Kasumi-1 (cell line): Measurements from ENCODE around the gene CCDC57.

ENCODE experiments used
- DNase-seq, 2 experiments: peaks; one replicate each; lab custom pipeline; 2025; lab: John Stamatoyannopoulos, UW

Gene CCDC57

GRCh38 chr17:82235775-82236141 is 23.1 kb upstream of the CCDC57 start:
- DNase-seq: peak in 1 of 2 experiments; percentile 32

GRCh38 chr17:82235056-82235774 is 22.6 kb upstream of the CCDC57 start:
- no peak for DNase-seq

DNA sequence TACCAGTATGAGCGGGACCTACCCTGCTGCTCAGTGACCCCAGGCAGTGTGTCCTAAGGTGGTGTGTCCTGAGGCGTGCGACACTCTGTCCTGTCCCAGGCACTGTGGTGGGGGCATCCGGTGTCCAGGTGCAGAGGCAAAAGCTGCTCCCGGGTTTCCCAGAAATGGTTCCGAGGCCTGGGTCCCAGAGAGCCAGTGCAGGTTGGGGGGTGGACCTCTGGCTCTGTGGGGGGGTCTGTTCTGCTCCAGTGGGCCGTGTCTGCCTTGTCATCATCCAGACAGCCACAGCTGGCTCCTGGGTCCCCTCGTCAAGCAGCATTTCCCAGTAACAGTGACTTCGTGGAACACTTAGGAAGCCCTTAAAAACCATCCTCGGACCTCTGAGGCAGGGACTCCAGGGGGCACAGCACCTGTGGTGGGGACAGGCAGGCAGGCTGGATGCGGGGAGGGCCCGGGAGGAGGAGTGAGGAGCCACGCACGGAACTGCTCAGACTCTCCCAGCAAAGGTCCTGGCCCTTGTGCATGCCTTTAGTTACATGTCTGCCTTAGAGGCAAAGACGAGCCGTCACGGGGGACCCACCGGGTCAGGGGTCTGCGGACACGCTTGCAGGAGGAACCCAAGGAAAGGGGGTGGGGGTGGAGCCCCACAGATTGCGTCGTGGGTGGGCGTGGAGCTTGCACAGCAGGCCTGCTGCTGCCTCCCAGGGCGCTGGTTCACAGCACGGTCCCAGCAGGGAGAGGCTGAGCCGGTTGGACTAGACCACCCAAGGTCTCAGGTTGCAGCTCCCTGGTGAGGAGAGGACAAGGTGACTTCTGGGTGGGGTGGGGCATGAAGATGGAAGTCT is 21.8 kb upstream of the CCDC57 start:
- no peak for DNase-seq

- DNase-seq: no peak
Measured at GRCh38 chr17:82232876-82233785, 20.5 kb upstream of the CCDC57 start.

GRCh38 chr17:82232322-82232820 is 19.7 kb upstream of the CCDC57 start:
- DNase-seq: no peak

GRCh38 chr17:82231562-82232321 is 19.1 kb upstream of the CCDC57 start:
- peak; percentile 93 to 95 for DNase-seq

- DNase-seq: peak in 1 of 2 experiments; percentile 57
Measured at GRCh38 chr17:82231312-82231561, 18.6 kb upstream of the CCDC57 start.

DNA sequence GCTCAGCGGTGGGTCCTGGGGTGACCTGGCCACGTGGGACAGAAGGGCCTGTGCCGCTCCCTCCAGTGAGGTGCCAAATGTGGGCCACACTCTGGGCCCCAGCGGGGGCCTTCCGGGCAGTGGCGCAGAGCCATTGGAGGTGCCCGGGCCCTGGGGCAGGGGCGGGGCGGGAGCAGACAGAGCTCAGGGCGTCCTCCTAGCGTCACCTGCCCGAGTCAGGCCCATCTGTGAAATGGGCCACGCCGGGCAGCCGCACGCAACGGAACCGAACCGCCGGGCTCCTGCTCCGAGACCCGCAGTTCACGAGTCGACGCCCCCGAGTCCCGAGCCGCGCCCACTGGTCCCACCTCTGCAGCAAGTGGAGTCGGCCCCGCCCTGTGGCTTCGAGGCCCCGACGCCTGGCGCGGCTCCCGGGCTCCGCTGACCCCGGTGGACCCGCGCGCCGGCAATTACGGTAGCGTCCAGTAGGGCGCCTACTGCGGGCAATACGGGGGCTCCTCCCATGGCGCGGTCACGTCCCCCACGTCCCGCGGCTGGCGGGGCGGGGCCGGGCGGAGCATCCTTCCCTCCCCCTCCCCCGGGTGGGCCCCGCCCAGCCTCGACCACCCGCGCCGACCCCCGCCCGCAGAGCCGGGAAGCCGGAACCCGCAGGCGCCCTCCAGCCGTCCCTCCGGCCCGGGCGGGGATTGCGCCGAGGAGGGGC is 18.1 kb upstream of the CCDC57 start:
- DNase-seq: peak; percentile 57 to 62

DNA sequence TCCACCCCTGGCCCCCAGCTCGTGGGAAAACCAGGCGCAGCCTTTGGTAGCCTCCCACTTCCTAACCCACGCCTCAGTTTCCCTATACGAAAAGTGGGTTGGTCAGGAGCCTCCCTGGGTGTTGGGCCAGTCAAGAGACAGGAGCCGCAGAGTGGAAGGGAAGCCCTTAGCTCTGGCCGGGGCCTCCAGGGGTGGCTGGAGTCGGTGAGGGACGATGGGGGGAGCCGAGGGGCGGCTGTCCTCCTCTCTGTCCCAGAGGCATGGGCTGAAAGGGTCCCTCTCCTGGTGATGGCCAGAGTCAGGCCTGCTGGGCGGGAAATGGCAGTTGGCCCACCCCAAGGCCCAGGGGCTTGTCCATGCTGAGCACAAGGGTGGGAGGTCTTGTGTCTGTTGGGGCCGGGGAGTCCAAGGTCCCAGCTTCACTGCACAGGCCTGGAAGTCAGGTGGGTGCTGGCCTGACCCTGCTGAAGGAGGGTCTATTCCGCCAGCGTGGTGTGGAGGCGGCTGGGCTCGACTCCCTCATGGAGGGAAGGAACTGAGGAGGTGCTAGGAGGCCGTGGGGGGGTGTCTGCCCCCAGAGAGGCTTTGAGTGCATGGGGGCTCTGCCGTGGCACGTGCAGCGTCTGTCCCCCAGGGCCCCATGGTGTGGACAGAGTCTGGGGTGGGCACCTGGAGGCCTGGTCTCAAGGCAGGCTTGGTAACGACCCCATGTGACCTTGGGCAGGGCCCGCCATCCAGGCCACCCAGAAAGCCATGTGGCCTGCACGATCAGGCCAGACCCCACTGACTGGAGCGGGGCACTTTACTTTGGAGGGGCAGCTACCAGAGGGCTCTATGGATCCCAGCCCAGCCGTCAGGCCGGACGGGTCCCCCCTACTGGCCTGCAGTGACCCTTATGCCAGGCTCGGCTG is 17.3 kb upstream of the CCDC57 start:
- DNase-seq: no peak

GRCh38 chr17:82228842-82229697 is 16.4 kb upstream of the CCDC57 start, which contains the start of gene SLC16A3:
SLC16A3 (plus strand) TSS chr17:82229042; CDS start chr17:82236009, 6,967 bp downstream.
- peak in 1 of 2 experiments; percentile 44 for DNase-seq

DNA sequence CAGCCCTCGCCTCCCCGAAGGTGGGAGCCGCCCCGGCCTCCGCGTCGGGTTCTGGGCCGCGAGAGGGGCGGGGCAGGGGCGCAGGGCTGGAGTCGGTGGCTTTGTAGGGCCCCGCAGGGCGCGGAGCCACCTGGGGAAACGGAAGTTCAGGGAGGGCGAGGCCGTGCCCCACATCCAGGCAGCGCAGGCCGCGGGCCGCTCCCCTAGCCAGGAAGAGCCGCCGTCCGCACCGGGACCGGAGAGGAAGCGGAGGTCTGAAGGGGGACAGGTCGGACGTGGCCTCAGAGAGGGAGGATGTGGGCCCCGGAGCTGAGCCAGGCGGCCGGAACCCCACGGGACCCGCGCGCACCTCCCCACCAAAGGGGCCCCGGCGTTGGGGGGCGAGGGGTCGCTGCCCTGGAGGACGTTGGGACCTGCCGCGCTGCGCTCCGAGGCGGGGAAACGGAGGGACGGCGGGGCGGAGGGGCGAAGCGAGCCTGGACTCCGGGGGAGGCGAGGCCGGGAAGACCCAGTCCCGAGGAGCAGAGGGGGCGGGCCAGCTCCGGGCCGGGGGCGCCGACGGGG is 15.7 kb upstream of the CCDC57 start:
- DNase-seq: peak; percentile 37 to 41

DNA sequence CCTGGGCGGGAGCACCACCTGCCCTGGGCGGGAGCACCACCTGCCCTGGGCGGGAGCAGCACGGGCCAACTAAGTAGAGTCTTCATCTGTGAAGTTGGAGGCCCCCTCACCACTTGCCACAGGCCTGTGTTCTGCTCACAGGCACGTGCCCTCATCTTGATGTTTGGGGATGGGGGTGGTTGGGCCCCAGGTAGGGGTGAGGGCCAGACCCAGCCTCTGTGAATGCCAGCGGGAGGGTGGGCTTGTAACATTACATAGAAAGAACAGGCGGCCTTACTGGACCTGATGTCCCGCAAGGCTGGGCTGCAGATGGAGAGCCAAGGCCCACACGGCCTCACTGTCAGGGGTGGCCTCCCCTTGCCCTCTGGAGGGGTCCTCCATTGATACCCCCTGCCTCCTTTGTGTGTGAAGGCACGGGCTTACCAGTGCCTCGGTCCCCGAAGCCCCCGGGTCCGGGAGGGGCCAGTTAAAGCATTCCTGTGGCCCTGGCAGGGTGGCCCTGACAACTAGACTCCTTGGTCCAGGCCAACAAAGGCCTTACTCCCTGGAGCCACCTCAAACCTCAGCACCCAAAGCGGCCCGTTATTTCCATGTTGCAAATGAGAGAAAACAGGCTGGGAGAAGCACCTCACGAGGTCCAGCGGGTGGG is 15.1 kb upstream of the CCDC57 start:
- DNase-seq: no peak

- no peak for DNase-seq
Measured at GRCh38 chr17:82226809-82227628, 14.4 kb upstream of the CCDC57 start.

DNA sequence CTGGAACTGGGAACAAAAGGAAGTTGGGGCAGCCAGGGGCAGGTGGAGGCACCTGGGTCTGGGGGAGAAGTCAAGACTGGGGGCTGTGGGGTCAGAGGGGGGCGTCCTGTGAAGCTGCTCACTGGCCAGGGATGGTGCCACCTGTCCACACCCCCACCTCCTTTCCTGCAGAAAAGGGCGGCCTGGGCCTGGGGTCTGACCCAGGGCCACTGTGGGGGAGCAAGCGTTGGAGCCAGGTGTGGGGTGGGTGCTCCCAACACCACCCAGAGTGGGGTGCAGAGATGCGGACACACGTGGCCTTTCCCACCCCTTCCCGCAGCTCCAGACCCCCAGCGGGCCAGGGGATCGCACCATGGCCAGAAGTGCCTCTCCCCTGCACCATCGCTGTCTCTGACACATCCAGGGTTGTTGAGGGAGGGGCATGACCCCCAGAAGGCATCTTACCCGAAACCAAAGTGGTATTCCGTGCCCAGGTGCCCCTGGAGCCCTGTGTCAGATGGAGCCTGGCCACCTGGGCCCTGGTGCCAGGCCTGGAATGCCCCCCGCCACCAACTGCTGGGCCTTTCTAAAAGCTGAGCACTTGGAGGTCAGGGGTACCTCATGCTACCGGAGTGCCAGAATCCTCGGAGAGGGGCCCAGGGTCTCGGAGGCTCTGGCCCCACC is 13.6 kb upstream of the CCDC57 start:
- no peak for DNase-seq

GRCh38 chr17:82225368-82226029 is 12.9 kb upstream of the CCDC57 start:
- DNase-seq: no peak

DNA sequence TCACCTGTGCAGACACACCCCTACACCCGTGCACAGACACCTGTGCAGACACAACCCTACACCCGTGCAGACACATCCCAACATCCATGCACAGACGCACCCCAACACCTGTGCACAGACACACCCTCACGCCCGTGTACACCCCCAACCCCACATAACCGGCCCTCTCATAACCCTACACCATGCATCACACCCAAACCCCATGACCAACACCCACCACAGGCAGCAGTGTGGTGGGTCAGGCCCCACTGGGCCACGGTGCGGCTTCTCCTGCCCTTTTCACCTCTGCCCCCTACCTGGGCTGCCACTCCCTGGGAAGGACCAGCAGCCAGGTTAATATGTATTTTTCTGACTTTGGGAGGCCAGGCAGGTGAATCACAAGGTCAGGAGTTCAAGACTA is 12.0 kb upstream of the CCDC57 start:
- no peak for DNase-seq
